ELF-1 (cell line): ENCODE data around the gene TTC28.
"Not testable (repeated sequence)": the region's sequence is repeated elsewhere in the genome, so short reads cannot be mapped to it uniquely, and the experiment has no call there.

ENCODE experiments used
- DNase-seq: peaks from one replicate; pipeline ENCODE4 v3.0.0-alpha.2; 2016; ENCODE audit warnings: low read depth, low spot score

Gene TTC28

GRCh38 chr22:28604966-28605761 lies 74.5 kb downstream of the TTC28 start:
- DNase-seq = no peak

GRCh38 chr22:28601915-28602314 lies 77.7 kb downstream of the TTC28 start:
- no peak for DNase-seq

- DNase-seq = no peak
Observed at GRCh38 chr22:28600546-28601143, 79.0 kb downstream of the TTC28 start.

GRCh38 chr22:28599693-28600092 lies 79.9 kb downstream of the TTC28 start:
- DNase-seq = no peak

- DNase-seq = no peak
Observed at GRCh38 chr22:28597665-28598064, 82.0 kb downstream of the TTC28 start.

- no peak for DNase-seq
Observed at GRCh38 chr22:28594797-28595462, 84.7 kb downstream of the TTC28 start.

- no peak for DNase-seq
Observed at GRCh38 chr22:28594076-28594796, 85.4 kb downstream of the TTC28 start.

- DNase-seq = no peak
Observed at GRCh38 chr22:28593299-28593698, 86.3 kb downstream of the TTC28 start.

- DNase-seq = no peak
Observed at GRCh38 chr22:28589102-28589750, 90.4 kb downstream of the TTC28 start.

GRCh38 chr22:28585324-28585723 lies 94.3 kb downstream of the TTC28 start:
- DNase-seq = peak; percentile 13

GRCh38 chr22:28582806-28583205 lies 96.8 kb downstream of the TTC28 start:
- DNase-seq = no peak

- DNase-seq = no peak
Observed at GRCh38 chr22:28581016-28581415, 98.6 kb downstream of the TTC28 start.

- no peak for DNase-seq
Observed at GRCh38 chr22:28576162-28576561, 103.5 kb downstream of the TTC28 start.

GRCh38 chr22:28574159-28574788 lies 105.4 kb downstream of the TTC28 start:
- no peak for DNase-seq

GRCh38 chr22:28570696-28571373 lies 108.8 kb downstream of the TTC28 start:
- DNase-seq = no peak

- DNase-seq = not testable (repeated sequence)
Observed at GRCh38 chr22:28568974-28569373, 110.7 kb downstream of the TTC28 start.

GRCh38 chr22:28568099-28568498 lies 111.5 kb downstream of the TTC28 start:
- no peak for DNase-seq

GRCh38 chr22:28566920-28567499 lies 112.6 kb downstream of the TTC28 start:
- DNase-seq = not testable (repeated sequence)

- no peak for DNase-seq
Observed at GRCh38 chr22:28563636-28564035, 116.0 kb downstream of the TTC28 start.

- no peak for DNase-seq
Observed at GRCh38 chr22:28562324-28562723, 117.3 kb downstream of the TTC28 start.
